Measurements from ENCODE around the gene PDXK.

The PDXK gene

DNA sequence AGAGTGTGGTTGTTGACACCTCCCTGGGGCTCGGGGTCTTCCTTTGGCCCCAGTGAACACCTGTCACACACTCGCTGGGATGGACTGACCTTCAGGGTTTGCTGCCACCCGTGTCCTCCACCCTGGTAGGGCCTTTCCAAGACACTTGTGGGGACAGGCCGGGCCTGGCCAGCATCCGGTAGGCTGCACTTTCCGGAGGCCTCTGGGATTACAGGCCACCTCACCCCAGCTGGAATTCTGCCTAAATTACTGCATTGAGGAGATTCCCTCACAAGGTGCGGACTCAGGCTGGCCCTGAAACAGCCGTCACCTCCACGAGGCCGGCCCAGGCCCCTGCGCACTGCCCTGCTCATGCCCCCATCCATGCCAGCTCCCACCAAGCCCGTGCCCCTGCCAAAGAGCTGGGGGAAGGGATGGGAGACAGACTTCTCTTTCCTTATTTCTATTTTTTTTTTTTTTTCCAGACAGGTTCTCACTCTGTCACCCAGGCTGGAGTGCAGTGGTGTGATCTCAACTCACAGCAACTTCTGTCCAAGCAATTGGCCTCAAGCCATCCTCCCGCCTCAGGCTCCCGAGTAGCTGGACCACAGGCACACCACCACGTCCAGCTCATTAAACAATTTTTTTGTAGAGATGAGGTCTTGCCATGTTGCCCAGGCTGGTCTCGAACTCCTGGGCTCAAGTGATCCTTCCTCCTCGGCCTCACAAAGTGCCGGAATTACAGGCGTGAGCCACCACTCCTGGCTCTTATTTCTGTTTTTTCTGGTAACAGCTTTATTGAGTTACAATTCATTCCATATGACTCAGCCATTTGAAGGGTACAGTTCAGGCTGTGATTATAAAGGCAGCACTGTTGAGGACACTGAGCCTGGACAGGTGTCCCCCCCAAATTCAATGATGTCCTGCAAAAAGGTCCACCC is 45.9 kb downstream of the PDXK start:
- no peak for DNase-seq

DNA sequence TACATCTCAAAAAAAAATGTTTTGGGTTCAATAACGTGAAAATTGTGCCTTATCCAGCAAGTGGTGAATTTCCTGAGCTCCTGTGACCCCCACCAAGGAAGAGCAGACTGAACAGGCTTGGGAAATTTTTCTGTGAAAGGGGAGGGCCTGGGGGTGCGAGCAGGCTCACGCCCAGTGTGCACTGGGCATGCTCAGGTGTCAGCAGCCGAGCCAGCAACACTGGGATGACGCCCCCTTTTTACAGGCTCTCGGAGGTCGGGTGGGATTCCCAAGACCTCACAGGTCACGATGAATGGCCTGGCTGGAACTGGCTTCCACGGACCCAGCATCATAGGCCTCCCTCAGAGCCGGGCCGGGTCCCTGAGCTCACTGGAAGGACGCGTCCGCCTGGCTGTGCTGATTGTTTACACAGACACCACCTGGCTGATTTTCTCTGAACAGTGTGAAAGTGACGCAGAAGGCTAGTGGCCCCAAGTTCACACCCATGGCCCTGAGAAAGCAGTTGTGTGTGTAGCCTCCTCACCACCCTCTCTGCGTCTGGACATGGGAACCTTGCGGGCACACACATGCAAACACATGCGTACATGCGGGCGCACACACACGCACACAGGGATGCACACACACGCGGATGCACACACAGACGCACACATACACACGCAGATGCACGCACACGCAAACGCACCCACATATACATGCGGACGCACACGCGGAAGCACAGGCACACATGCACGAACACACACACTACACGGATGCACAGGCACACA is 48.0 kb downstream of the PDXK start:
- DNase-seq = no peak

DNA sequence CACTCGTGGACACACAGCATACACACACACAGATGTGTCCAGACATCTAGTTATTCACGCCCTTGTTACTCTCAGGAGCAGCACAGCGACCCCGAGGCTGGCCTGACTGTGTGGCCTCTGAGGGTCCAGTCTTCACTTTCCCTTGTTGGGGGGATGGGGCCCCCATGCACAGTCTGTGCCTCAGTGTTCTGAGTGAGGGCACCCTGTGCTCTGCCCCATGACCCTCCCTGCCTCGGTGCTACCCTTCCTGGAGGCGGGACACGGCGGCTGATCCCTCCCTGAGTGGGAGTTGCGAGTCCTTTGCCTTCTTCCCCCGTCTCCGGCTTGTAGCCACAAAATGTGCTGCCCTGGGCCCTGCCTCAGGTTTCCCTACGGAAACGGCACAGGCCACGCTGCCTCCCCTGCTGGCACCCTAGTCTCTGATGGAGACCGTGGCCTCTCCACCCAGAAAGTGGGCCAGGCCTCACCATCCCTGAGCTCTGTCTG is 48.6 kb downstream of the PDXK start:
- no peak for DNase-seq

DNA sequence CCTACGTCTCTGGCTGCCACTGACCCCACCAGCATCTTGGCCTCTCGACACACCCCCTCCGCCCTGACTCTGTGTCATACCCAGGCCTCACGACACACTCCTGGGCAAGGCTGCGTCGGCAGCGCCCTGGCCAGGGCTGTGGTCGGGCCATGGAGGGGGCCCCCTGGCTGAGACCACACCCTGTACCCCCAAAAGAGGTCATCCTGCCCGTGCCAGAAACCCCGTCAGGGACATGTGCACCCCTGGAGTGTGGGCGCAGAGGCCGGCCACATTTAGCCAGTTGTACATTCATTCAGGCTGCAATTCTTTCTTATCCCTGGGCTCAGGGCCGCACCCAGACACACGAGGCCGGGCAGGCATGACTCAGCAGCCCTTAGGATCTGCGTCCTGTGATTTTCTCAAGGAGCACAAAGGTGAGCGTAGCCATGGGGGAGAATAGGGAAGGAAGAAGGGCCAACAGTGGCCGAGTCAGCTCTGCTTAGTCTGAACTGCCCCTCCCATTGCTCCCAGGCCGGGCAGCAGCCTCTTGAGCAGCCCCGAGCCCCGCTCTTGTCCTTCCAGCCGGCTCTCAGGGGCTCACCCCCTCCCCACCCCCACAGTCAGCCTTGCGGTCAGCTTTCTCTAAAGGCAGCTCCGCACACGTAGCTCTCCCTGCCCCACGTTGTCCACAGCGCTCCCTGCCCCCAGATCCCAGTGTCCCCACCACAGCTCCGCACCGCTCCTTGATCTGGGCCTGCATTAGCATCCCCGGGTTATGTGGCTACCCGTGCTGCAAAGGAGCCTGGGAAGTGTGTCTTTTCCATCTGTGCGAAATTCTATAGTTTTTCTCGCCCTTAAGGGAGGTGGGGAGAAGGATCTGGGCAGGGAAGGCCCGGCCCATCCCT is 49.3 kb downstream of the PDXK start:
- DNase-seq = no peak

DNA sequence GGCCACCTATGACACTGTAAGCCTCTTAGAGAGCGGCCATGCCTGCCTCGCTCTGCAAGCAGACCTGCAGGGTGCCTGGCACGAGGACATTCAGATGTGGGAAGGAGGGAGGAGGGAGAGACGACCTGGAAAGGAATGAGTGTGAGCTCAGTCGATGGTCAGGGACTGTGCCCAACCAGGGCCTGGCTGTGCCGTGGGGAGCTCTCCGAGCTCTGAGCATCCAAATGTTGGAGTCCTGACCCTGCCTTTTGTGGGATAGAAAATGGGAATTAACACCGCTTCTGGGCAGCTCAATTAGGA is 49.9 kb downstream of the PDXK start:
- no peak for DNase-seq

DNA sequence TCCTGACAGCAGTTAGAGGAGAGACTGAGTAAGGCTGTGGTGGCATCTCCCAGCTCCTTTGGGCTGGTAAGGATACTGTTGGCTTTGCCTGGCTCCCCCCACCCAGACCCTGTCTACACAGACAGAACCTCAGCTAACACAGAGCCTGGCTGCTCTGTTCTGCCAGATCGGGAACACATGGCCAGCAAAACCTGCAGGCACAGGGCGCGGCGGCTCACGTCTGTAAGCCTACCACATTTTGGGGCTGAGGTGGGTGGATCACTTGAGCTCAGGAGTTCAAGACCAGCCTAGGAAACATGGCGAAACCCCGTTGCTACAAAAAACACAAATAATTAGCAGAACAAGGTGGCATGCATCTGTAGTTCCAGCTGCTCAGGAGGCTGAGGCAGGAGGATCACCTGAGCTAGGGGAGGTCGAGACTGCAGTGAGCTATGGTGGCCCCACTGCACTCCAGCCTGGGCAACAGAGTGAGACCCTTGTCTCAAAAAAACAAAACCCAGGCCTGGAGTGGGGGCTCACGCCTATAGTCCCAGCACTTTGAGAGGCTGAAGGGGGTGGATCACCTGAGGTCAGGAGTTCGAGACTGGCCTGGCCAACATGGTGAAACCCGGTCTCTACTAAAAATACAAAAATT is 50.5 kb downstream of the PDXK start:
- DNase-seq = no peak

DNA sequence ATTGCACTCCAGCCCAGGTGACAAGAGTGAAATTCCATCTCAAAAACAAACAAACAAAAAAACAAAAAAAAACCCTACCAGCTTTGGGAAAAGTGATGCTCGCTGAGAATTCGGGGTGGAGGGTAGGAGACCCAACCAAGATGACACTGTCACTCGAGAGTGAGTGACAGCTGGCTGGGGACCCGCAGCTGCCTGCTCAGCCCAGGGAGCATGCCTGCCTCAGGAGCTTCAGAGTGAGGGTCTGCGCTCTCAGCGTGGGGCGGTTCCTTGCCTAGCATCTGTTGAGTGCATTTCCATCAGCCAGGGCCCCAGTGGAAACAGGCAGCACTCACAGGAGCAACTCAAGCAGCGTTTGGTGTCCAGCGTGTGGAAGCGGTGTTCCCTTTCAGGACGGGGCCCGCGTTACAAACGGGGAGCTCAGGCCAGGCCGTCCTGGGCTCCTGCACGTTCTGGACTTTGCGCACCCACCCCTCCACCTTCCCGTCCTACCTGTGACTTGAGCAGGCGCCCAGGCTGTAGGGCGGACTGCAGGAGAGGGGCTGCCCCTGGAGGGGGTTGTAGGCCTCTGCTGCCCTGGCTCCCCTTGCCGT is 51.2 kb downstream of the PDXK start:
- DNase-seq = no peak

DNA sequence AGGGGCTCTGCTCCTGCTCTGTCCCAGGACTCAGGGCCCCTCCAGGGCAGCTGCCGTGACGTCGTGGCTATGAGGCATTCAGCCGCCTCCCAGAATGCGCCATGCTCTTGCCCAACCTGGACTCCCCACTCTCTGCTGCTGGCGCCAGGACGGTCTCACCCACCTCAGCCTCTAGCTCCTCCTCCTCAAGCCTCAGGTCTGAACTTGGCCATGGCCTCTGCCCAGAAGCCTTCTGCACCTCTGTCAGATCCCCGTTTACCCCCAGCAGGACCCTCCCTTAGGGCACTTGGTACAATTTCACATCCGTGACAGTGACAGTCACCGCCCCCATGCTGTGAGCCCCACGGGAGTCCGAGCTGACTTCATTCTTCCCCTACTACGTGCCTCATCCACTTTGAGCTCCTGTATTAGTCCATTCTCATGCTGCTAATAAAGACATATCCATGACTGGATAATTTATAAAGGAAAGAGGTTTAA is 52.3 kb downstream of the PDXK start:
- DNase-seq = no peak

DNA sequence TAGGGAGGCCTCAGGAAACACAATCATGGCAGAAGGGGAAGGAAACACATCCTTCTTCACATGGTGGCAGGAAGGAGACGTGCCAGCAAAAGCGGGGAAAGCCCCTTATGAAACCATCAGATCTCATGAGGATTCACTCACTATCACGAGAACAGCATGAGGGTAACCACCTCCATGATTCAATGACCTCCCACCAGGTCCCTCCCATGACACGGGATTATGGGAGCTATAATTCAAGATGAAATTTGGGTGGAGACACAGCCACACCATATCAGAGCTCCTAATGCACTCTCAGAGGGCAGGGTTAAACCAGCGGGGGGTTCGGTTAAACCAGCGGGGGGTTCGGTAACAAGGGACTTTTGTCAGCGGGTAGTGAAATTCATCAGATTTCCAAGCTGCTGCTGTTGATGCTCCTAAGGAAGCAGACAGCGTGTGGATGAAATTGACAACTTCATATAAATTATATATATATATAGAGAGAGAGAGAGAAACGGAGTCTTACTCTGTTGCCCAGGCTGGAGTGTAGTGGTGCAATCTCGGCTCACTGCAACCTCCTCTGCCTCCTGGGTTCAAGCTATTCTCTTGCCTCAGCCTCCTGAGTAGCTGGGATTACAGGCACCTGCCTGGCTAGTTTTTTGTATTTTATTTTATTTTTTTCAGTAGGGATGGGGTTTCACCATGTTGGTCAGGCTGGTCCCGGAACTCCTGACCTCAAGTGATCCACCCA is 52.9 kb downstream of the PDXK start:
- DNase-seq = no peak

DNA sequence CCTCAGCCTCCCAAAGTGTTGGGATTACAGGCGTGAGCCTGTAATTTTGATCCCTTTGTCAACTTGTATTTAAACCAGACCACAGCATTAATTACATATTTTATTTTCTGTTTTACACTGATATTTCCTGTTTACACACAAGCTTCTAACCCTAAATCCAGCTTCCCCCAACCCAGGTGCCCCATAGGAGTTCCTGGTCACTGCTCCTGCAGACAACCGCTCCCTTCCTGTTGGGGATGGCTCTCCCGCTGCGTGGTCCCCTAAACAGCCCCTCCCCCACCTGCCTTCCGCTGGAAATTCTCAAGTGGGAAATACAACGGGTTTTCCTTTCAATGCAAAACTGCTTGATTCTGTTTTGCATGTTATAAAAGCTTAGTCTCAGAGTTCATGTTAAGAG is 53.5 kb downstream of the PDXK start:
- DNase-seq = no peak

DNA sequence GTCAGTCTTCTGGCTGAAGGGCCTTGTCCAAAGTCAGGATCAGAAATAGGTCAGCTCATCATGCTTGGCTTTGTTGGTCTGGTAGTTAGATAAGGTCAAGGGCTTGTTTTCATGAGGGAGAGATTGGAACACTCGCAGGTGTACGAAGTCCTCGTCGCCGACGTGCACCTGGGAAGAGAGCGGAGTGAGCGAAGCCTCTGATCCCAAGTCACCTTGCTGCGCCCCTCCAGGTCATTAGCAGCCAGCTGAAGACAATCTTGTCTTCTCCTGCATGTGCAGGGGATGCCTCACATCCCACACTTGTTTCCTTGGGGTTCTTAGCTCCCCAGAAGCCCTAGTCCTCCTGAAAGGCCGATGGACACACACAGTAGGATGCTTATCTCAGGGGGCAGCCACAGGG is 55.2 kb downstream of the PDXK start:
- no peak for DNase-seq

DNA sequence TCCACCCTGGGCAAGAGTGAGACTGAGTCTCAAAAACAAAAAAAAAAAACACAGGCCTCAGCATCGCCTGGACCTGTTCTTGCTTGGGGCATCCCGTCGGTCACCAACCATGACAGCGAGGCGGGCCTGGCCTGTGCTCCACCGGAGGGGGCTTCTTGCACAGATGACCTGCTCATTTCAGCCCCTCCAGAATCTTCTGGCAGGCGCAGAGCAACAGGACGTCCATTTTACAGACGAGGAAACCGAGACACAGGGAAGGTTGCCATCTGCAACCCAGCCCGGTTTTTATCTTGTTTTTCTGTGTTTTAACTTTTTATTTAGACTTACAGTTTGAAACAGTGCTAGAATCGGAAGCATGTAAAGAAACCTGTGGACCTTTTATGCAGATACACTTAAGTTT is 56.3 kb downstream of the PDXK start:
- DNase-seq = no peak

DNA sequence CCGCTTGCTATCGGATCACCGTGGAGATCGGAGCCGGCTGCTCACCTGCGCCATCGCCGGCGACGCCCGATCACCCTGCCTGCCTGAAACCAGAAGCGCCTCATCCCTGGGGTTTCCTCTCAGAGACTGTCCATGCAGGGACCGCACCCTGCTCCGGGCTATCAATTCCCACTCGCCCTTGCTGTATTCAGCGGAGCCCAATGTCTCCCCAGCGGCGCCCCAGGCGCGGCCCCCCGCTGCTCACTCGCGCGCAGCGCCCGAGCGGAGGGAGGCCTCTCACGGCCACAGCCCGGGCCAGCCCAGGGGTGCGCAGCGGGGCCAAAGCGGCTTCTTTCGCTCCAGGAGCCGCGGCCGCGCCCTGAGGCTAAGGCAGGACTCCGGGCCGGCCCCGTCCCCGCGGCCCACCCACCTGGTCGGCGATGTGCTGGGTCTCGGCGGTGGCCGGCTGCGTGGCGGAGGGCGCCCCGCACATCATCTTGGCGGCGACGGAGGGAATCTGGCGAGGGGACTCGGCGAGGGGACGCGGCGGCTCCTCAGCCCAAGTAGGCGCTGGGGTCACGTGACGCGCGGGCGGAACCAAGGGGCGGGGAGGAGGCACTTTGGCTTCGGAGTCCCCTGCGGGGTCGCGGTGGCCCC is 57.0 kb downstream of the PDXK start, which contains the start of gene CSTB:
CSTB (minus strand) TSS at position 514 of the 636 bp plus-strand sequence; CDS start at position 475, 39 bp downstream.
- peak; percentile 72 for DNase-seq

DNA sequence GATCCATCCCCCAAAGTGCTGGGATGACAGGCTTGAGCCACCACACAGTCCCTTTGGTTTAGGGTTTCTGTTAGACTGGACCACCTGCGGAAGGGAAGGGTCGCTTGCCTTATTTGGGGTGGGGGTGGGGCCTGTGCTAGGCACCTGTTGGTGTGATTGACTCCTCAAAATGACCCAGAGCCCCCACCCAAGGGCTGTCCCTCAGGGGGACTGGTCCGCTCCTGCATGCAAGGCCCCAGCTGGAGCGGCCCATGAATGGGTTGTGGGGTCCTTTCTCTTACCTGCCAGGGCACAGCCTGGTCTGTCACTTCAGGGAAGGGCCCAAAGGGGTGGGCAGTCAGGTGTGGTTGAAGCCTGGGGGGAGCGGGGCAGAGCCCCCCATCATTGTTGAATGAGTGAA is 59.0 kb downstream of the PDXK start:
- DNase-seq = no peak

DNA sequence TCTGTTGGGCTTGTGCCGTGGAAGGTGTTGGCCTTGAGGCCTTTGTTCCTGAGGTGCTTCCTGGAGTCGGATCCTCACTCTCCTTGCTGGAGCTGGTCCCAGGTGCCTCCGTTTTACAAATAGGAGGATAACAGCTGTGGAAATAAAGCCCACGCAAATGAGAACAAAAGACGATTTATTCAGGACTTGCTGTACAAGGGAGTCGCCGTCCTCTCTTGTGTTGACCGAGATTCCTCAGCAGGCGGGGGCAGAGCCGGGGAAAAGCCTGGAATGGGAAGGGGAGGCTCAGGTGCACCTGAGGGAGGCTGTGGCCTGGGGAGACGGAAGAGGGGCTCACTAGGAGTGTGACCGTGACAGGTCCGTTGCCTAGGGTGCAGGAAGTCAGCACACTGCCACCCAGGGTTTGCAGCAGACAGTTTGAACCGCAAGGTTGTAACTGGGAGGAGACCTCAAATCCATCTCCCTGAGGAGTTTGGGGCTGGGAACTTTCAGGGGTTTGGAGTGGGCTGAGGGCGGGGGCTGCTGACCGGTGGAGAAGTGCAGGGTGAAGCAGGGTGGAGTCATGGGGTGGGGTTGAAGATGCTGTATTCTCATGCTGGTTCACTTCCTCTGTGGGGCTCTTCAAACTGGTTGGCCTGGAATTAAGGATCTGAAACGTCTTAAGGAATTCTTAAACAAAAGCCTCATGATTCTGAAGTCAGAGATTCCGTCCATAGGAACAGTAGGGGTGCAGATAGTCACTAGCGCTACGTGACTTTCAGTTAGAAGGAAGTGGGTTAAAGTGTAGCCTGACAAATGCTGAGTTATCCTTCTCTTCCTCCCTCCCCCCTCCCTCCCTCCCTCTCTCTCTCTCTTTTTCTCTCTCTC is 59.8 kb downstream of the PDXK start:
- DNase-seq = no peak

DNA sequence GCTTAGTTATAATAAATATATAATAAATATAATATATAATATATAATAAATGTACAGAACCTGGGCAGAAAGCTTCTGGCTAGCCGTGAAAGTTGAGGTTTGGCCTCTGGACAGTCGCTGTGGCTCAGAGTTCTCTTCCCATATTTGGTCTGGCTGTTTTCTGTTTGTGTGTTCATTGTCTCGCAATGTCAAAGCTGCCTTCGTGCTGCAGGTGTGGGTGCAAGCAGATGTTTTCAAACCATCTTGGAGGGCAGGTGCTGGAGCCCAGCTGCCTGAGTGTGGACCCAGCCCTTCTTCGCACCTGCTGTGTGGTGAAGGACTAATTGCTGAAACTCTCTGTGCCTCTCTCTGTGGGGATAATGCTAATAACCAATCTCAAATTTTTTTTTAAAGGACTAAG is 60.7 kb downstream of the PDXK start:
- peak; percentile 58 for DNase-seq

DNA sequence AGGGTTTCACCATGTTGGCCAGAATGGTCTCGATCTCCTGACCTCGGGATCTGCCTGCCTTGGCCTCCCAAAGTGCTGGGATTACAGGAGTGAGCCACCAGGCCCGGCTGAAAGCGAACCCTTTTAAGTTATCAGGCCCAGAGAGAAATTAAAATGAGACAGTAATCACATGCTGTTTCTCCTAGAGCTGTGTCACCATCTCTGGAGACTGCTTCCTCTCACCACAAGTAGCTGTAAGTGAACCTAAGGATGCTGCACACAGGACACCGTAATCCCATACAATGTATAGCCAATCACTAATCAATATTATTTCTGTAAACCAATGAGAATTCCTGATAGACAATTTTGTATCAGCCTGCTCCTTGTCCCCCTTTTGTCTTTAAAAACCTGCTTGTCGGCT is 62.9 kb downstream of the PDXK start:
- no peak for DNase-seq

DNA sequence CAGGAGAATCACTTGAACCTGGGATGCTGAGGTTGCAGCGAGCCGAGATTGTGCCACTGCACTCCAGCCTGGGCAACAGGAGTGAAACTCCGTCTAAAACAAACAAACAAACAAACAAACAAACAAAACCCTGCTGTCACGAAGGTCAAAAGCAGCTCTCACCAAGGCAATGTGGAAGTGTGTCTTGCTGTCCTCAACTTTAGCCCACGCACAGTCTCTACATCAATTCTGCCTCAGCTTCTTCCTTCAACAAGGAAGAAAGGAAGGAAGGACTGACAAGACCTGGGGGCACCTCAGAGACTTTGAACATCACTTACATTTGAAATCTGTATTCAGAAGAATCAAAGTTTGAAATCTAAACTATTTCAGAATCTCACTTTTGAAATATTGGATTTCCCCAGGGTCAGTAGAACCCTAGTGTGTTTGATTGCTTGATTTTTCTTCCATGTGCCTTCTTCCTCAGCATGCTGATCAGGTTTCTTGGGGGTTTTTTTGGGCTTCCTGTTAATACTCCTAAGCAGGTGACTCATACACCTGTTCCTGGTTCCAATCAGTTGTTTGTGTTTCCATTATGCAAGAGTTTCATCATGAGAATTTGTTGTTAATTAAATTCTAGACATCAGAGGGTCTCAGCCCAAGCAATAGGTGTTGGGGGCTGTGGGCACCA is 63.6 kb downstream of the PDXK start:
- no peak for DNase-seq

DNA sequence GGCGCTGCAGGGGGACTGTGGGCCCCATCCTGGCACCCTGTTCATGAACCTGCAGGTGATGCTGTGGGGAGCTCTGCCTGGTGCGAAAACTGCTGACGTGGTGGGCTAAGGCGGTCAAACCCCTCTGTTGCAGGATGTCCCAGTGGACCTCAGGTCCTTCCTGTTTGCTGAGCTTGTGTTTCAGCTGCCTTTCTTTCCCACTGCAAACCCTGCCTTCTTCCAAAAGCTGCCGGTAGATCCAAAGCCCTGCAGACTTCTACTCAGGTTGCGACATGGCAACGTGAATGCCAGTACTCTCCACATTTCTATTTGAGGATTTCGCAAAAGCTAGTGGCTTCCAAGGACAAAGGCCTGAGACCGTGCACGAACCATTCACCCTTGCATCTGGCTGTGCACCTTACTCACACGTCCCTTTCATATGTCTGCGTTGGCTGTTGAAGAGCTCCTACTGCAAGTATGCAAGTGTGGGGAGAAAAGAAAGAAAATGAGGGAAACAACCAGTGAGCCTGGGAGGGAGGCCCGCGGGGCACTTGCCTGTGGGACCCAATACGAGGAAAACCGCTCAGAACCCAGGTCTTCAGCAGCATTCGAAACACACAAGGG is 64.3 kb downstream of the PDXK start:
- DNase-seq = no peak
